ENCODE data around the gene RASSF5. TPM values are rescaled to one million over a fixed set of nuclear protein-coding genes. Genes with fewer than 3 reads are reported as not detected.

The RASSF5 gene
- total RNA-seq, 1 experiment from 2014 or later = 1.3 TPM

GRCh38 chr1:206591226-206591625 lies 83.9 kb downstream of the RASSF5 start:
- H3K4me1 ChIP-seq = no peaks in the 10 kb centered on the region
- H3K9me3 ChIP-seq = no peaks in the 10 kb centered on the region
- Mint-ChIP-seq H3K27me3 (ENCODE audit: insufficient read depth, unreplicated experiment) (no peaks in the 10 kb centered on the region), H3K36me3 (ENCODE audit: insufficient read depth, unreplicated experiment) (peaks cover 23% of the 10 kb centered on the region), H3K9me3 (ENCODE audit: unreplicated experiment) (no peaks in the 10 kb centered on the region), H3K4me3 (ENCODE audit: unreplicated experiment) (no peak overlapping the region), H3K27ac (ENCODE audit: unreplicated experiment) (no peak overlapping the region), H3K4me1 (ENCODE audit: low read depth, unreplicated experiment) (no peaks in the 10 kb centered on the region)
- no peak for DNase-seq
- H3K36me3 ChIP-seq (ENCODE audit: control insufficient read depth, insufficient read depth, low read length) = peaks cover 1% of the 10 kb centered on the region
- no TSS peak for BruUV-seq (replicated peaks)
- no peaks in the 10 kb centered on the region for H3K27me3 ChIP-seq (replicated peaks; ENCODE audit: control insufficient read depth, insufficient read depth, low read length)
- TF ChIP-seq CTCF (IDR thresholded peaks at IDR 0.05; ENCODE audit: insufficient read depth in 1 of 2, low read depth in 1 of 2, low read length in 1 of 2, severe bottlenecking in 1 of 2, unreplicated experiment in 1 of 2) = no peak
- ChIA-PET CTCF (no interaction called here), POLR2A (no interaction called here)
- no peak overlapping the region for H3K4me3 ChIP-seq (ENCODE audit: low read depth, low read length)
- intact Hi-C loops (cut with micrococcal nuclease; ENCODE audit: unreplicated experiment) = no loop called here

- no peaks in the 10 kb centered on the region for H3K27me3 ChIP-seq (replicated peaks; ENCODE audit: control insufficient read depth, insufficient read depth, low read length)
- H3K36me3 ChIP-seq (ENCODE audit: control insufficient read depth, insufficient read depth, low read length) = peaks cover 1% of the 10 kb centered on the region
- no peaks in the 10 kb centered on the region for H3K4me1 ChIP-seq
- BruUV-seq (replicated peaks) = no TSS peak
- H3K27me3 Mint-ChIP-seq (ENCODE audit: insufficient read depth, unreplicated experiment) = no peaks in the 10 kb centered on the region
- POLR2A ChIA-PET = no interaction called here
- no peak overlapping the region for H3K4me3 Mint-ChIP-seq (ENCODE audit: unreplicated experiment)
- CTCF ChIA-PET = no interaction called here
- intact Hi-C loops (cut with micrococcal nuclease; ENCODE audit: unreplicated experiment) = no loop called here
- H3K27ac Mint-ChIP-seq (ENCODE audit: unreplicated experiment) = no peak overlapping the region
- no peaks in the 10 kb centered on the region for H3K9me3 Mint-ChIP-seq (ENCODE audit: unreplicated experiment)
- peaks cover 26% of the 10 kb centered on the region for H3K36me3 Mint-ChIP-seq (ENCODE audit: insufficient read depth, unreplicated experiment)
- TF ChIP-seq CTCF (IDR thresholded peaks at IDR 0.05; ENCODE audit: insufficient read depth in 1 of 2, low read depth in 1 of 2, low read length in 1 of 2, severe bottlenecking in 1 of 2, unreplicated experiment in 1 of 2) = no peak
- no peak overlapping the region for H3K4me3 ChIP-seq (ENCODE audit: low read depth, low read length)
- no peaks in the 10 kb centered on the region for H3K4me1 Mint-ChIP-seq (ENCODE audit: low read depth, unreplicated experiment)
- DNase-seq = no peak
- no peaks in the 10 kb centered on the region for H3K9me3 ChIP-seq
Observed at GRCh38 chr1:206591696-206592095, 84.4 kb downstream of the RASSF5 start.

- no peaks in the 10 kb centered on the region for H3K27me3 Mint-ChIP-seq (ENCODE audit: insufficient read depth, unreplicated experiment)
- H3K9me3 Mint-ChIP-seq (ENCODE audit: unreplicated experiment) = no peaks in the 10 kb centered on the region
- no peaks in the 10 kb centered on the region for H3K4me1 Mint-ChIP-seq (ENCODE audit: low read depth, unreplicated experiment)
- ChIA-PET CTCF (interaction anchor here (0.6 kb wide), 1 partner anchor 47 kb away, joined by 3 read pairs; no protein-coding TSS in a partner anchor), POLR2A (interaction anchor here (0.6 kb wide), 1 partner anchor 49 kb away, joined by 4 read pairs; no protein-coding TSS in a partner anchor)
- no TSS peak for BruUV-seq (replicated peaks)
- Histone ChIP-seq H3K4me3 (ENCODE audit: low read depth, low read length) (no peak overlapping the region), H3K9me3 (no peaks in the 10 kb centered on the region), H3K27me3 (replicated peaks; ENCODE audit: control insufficient read depth, insufficient read depth, low read length) (no peaks in the 10 kb centered on the region), H3K4me1 (no peaks in the 10 kb centered on the region), H3K36me3 (ENCODE audit: control insufficient read depth, insufficient read depth, low read length) (peaks cover 1% of the 10 kb centered on the region)
- no peak overlapping the region for H3K4me3 Mint-ChIP-seq (ENCODE audit: unreplicated experiment)
- intact Hi-C loops (cut with micrococcal nuclease; ENCODE audit: unreplicated experiment) = no loop called here
- H3K27ac Mint-ChIP-seq (ENCODE audit: unreplicated experiment) = no peak overlapping the region
- H3K36me3 Mint-ChIP-seq (ENCODE audit: insufficient read depth, unreplicated experiment) = peaks cover 34% of the 10 kb centered on the region
- TF ChIP-seq CTCF (IDR thresholded peaks at IDR 0.05; ENCODE audit: insufficient read depth in 1 of 2, low read depth in 1 of 2, low read length in 1 of 2, severe bottlenecking in 1 of 2, unreplicated experiment in 1 of 2) = no peak
- DNase-seq = no peak
Observed at GRCh38 chr1:206593351-206593925, 86.1 kb downstream of the RASSF5 start.
